ENCODE measurements around the gene UPK1A.

Gene UPK1A

GRCh38 chr19:35712567-35713505 lies 46.5 kb downstream of the UPK1A start:
- DNase-seq (ENCODE audit: insufficient read length, low spot score) (no peak), FAIRE-seq (no peak)
- TF ChIP-seq, protein P1, sequence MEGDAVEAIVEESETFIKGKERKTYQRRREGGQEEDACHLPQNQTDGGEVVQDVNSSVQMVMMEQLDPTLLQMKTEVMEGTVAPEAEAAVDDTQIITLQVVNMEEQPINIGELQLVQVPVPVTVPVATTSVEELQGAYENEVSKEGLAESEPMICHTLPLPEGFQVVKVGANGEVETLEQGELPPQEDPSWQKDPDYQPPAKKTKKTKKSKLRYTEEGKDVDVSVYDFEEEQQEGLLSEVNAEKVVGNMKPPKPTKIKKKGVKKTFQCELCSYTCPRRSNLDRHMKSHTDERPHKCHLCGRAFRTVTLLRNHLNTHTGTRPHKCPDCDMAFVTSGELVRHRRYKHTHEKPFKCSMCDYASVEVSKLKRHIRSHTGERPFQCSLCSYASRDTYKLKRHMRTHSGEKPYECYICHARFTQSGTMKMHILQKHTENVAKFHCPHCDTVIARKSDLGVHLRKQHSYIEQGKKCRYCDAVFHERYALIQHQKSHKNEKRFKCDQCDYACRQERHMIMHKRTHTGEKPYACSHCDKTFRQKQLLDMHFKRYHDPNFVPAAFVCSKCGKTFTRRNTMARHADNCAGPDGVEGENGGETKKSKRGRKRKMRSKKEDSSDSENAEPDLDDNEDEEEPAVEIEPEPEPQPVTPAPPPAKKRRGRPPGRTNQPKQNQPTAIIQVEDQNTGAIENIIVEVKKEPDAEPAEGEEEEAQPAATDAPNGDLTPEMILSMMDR (IDR thresholded peaks at IDR 0.05; ENCODE audit: insufficient read depth, missing control alignments) = no peak

- DNase-seq (ENCODE audit: insufficient read length, low spot score) (no peak), FAIRE-seq (no peak)
- TF ChIP-seq, protein P1 (IDR thresholded peaks at IDR 0.05; ENCODE audit: insufficient read depth, missing control alignments) = no peak
Observed at GRCh38 chr19:35713506-35713850, 47.2 kb downstream of the UPK1A start.

DNA sequence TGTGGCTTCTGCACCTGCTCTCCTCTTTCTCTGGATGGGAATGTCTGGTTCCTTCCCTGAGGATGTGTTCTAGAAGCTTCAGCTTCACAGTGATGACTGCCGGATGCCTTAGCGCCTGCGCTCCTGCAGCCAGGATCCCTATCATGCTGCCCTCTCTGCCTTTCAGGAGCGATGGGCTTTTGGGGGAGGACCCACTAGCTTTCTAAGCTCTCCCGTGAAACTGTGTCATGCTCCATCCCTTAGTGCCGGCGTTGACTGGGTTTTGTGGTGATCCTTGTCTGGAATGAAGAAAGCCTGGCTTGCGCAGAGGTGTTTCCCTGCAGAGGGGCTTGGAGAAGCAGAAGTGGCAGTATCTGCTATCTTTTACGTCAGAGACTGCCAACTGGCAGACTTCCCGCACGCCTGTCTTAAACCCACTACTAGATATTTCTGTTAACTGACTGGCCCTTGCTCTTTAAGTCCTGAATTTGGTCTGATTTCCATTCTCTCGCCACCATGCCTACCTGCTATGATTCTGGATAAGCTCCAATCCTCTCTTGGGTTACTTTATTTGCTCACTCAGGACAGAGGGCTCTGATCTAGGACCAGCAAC lies 47.7 kb downstream of the UPK1A start:
- no peak for FAIRE-seq
- DNase-seq (ENCODE audit: insufficient read length, low spot score) = no peak

DNA sequence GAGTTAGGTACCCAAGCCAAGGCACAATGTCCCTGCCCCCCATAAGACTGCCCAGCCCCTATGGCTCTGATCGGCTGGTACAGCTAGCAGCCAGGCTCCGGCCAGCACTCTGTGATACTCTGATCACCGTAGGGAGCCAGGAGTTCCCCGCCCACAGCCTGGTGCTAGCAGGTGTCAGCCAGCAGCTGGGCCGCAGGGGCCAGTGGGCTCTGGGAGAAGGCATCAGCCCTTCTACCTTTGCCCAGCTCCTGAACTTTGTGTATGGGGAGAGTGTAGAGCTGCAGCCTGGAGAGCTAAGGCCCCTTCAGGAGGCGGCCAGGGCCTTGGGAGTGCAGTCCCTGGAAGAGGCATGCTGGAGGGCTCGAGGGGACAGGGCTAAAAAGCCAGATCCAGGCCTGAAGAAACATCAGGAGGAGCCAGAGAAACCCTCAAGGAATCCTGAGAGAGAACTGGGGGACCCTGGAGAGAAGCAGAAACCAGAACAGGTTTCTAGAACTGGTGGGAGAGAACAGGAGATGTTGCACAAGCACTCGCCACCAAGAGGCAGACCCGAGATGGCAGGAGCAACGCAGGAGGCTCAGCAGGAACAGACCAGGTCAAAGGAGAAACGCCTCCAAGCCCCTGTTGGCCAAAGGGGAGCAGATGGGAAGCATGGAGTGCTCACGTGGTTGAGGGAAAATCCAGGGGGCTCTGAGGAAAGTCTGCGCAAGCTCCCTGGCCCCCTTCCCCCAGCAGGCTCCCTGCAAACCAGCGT lies 48.5 kb downstream of the UPK1A start:
- TF ChIP-seq, protein P1 (IDR thresholded peaks at IDR 0.05; ENCODE audit: insufficient read depth, missing control alignments) = no peak
- no peak for DNase-seq (ENCODE audit: insufficient read length, low spot score)
- FAIRE-seq = no peak

More for the DNA sequence above, 47.7 kb downstream of the UPK1A start:
- TF ChIP-seq, protein P1 (IDR thresholded peaks at IDR 0.05; ENCODE audit: insufficient read depth, missing control alignments) = no peak

- DNase-seq (ENCODE audit: insufficient read length, low spot score) = no peak
- TF ChIP-seq, protein P1 (IDR thresholded peaks at IDR 0.05; ENCODE audit: insufficient read depth, missing control alignments) = no peak
- no peak for FAIRE-seq
Observed at GRCh38 chr19:35715355-35715809, 49.1 kb downstream of the UPK1A start.

DNA sequence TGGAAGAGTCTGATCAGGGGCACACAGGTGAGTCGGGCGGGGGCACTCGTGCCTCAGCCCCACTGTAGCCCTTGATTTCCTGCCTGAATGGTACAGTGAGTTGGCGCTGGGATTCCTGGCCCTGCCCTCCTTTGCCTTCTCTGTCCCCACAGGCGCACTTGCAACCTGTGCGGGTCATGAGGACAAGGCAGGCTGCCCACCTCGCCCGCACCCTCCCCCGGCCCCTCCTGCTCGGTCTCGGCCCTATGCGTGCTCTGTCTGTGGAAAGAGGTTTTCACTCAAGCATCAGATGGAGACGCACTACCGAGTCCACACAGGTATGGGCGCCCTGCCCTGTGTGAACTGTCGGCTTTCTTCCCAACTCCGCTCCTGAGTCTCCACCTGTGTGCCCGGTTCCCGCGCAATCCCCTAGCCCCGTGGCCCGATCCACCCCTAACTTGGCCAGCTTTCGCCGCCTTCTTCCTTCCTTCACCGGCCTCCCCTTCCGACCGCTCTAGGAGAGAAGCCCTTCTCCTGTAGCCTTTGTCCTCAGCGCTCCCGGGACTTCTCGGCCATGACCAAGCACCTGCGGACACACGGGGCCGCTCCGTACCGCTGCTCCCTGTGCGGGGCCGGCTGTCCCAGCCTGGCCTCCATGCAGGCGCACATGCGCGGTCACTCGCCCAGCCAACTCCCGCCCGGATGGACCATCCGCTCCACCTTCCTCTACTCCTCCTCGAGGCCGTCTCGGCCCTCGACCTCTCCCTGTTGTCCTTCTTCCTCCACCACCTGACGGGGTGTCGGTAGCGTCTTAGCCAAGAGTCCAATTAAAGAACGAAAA lies 49.9 kb downstream of the UPK1A start:
- TF ChIP-seq, protein P1 (IDR thresholded peaks at IDR 0.05; ENCODE audit: insufficient read depth, missing control alignments) = no peak
- DNase-seq (ENCODE audit: insufficient read length, low spot score) = no peak
- no peak for FAIRE-seq

All from D721Med (cell line).